MG63 (cell line): ENCODE results near the gene FAR2. TPM values are rescaled to one million over a fixed set of nuclear protein-coding genes. Genes with fewer than 3 reads are reported as not detected.
A peak's percentile ranks its signal among the peaks of the same experiment; 100 is the strongest.

ENCODE experiments used
- DNase-seq: peaks from one replicate; pipeline ENCODE4 v3.0.0-alpha.2; 2020
- H3K27me3 ChIP-seq: fragments of 250-450 bp; sonication (Bioruptor Pico); 2 replicates; pipeline ENCODE4 v1.5.1; 2020; ENCODE audit warnings: mild to moderate bottlenecking, moderate library complexity
- H3K36me3 ChIP-seq: fragments of 250-450 bp; sonication (Bioruptor Pico); 2 replicates; pipeline ENCODE4 v1.5.1; 2020; ENCODE audit warnings: mild to moderate bottlenecking, moderate library complexity
- H3K4me3 ChIP-seq: fragments of 250-450 bp; sonication (Bioruptor Pico); 2 replicates; pipeline ENCODE4 v1.5.1; 2020; ENCODE audit warnings: mild to moderate bottlenecking, moderate library complexity
- H3K9me3 ChIP-seq: fragments of 250-450 bp; sonication (Bioruptor Pico); 2 replicates; pipeline ENCODE4 v1.5.1; 2020; ENCODE audit warnings: mild to moderate bottlenecking, moderate library complexity
- total RNA-seq: library from RNA; depleted of rRNA; stranded (reverse); fragments of >200 nt; shearing (Covaris generic); gene quantifications from 2 replicates; pipeline ENCODE4 v1.2.3, GENCODE V29; 2014; ENCODE audit warnings: low replicate concordance

FAR2 gene
- total RNA-seq, 1 experiment from 2014 or later, result 19.5 TPM

- H3K36me3 ChIP-seq, result peaks cover 5% of the 10 kb centered on the region
- no peaks in the 10 kb centered on the region for H3K9me3 ChIP-seq
- H3K4me3 ChIP-seq, result no peak overlapping the region
- no peaks in the 10 kb centered on the region for H3K27me3 ChIP-seq
- no peak for DNase-seq
These were observed 157.2 kb downstream of the FAR2 start for GRCh38 chr12:29306266-29306665.

DNA sequence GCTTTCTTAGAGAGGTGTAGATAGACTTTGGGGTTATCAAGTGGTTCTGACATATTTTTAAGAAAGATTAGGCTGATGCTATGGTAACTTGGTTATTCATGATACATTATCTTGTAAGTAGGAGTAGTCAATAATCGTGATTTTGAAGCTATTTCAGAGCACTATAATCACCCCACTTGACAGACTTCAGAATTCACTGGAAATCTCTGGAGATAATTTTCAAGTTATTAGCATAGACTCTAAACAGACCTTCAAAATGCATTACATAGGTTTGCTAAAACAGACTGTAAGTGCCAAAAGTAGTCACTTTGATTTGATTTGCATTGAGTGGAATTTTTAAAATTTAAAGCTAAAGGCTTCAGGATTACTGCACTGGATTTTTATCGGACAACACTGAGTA lies 157.6 kb downstream of the FAR2 start:
- no peak for DNase-seq
- Histone ChIP-seq H3K4me3 (no peak overlapping the region), H3K27me3 (no peaks in the 10 kb centered on the region)

GRCh38 chr12:29309320-29309902 lies 160.3 kb downstream of the FAR2 start:
- no peak for DNase-seq
- Histone ChIP-seq H3K9me3 (no peaks in the 10 kb centered on the region), H3K27me3 (no peaks in the 10 kb centered on the region), H3K4me3 (no peak overlapping the region), H3K36me3 (peaks cover 17% of the 10 kb centered on the region)

More for the DNA sequence above, 157.6 kb downstream of the FAR2 start:
- Histone ChIP-seq H3K36me3 (peaks cover 8% of the 10 kb centered on the region), H3K9me3 (no peaks in the 10 kb centered on the region)

DNA sequence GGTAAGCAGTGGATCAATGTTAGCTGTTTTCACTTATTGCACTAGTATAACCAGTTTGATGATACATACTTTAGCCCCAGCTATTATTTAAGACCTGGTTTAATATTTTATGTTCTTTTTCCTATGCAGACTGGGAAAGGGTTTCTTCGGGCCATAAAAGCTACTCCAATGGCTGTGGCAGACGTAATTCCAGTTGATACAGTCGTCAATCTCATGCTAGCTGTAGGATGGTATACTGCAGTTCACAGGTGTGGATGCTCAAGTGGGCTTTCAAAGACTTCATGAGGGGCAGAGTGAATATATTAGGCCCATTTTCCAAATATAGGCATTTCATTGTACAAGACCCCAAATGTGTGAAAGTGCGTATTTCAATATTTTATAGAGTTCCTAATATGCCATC lies 161.8 kb downstream of the FAR2 start:
- DNase-seq, result no peak
- no peaks in the 10 kb centered on the region for H3K27me3 ChIP-seq
- peaks cover 20% of the 10 kb centered on the region for H3K36me3 ChIP-seq

GRCh38 chr12:29314416-29314815 lies 165.3 kb downstream of the FAR2 start:
- Histone ChIP-seq H3K9me3 (no peaks in the 10 kb centered on the region), H3K27me3 (no peaks in the 10 kb centered on the region), H3K36me3 (peaks cover 38% of the 10 kb centered on the region), H3K4me3 (no peak overlapping the region)
- DNase-seq, result peak; percentile 12

More for the DNA sequence above, 161.8 kb downstream of the FAR2 start:
- no peaks in the 10 kb centered on the region for H3K9me3 ChIP-seq
- H3K4me3 ChIP-seq, result no peak overlapping the region

- DNase-seq, result peak; percentile 84
- no peaks in the 10 kb centered on the region for H3K27me3 ChIP-seq
- no peak overlapping the region for H3K4me3 ChIP-seq
- no peaks in the 10 kb centered on the region for H3K9me3 ChIP-seq
- H3K36me3 ChIP-seq, result peaks cover 39% of the 10 kb centered on the region
These were observed 167.7 kb downstream of the FAR2 start for GRCh38 chr12:29316752-29317151.

DNA sequence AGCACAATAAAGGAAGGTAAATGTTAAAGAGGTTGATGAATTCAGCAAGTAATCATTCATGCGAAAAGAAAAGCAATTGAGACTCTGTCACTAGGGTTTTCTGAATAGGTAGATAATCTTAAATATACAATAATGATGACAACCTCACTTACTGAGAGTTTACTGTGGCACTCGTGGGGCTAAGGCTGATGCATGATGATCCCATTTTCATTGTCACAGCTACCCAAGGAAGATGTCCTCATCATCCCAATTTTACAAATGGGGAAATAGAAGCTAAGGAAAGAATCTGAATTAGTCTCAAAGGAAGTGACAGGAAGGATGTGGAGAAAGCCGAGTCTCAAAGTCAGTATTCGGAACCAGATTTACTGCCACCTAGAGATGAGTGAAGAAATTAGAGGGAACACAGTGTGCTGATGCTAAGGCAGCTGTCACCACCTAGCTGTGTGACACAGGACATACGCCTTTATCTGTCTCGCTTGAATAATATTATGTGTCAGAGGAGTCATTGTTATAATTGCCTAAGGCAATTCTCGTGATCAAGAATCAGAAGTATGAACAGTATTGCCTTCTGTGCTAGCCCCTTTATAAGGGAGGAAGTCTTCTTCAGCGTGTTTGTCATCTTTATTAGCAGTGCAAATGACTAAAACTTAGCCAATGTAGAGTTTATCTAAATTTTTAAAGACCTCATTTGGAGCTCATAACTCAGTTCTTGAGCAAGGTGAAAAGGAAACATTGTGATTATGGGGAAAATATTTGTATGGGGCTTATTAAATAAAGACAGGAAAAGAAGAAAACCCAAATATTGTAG lies 168.7 kb downstream of the FAR2 start:
- peaks cover 41% of the 10 kb centered on the region for H3K36me3 ChIP-seq
- no peak overlapping the region for H3K4me3 ChIP-seq
- H3K27me3 ChIP-seq, result no peaks in the 10 kb centered on the region
- DNase-seq, result peak; percentile 42
- peaks cover 7% of the 10 kb centered on the region for H3K9me3 ChIP-seq

DNA sequence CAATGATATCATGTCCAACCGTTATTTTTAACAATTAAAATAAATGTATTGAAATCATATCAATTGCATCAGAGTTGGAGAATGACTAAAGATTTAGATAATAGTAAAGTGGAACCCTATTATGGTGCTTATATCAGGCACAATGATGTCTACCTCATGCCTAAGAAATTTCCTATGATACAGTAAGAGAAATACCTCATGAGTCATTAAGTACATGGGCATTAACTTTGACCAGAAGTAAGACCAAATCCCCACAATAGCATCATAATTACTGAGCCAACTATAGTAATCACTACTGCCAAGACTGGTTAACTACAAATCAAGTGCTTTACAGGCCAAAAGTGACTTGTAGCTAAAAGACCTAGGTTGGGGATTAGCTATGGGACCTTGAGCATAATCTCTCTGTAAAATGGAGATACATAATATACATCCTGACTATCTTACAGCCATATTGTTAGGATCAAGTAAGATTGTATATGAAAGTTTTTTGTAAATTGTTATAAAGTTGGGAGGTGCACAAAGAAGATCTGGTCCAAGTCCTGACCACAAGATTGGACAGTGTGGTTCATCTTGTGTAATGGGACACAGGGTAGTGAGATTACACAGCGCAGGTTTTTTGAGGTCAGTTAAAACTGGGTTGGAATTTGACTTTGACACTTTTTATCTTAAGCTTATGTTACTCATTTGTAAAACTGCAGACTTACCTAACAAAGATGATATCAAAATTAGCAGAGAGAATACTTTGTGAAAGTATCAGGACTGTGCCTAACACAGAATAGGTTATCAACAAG lies 171.4 kb downstream of the FAR2 start:
- H3K36me3 ChIP-seq, result peaks cover 61% of the 10 kb centered on the region
- peaks cover 22% of the 10 kb centered on the region for H3K9me3 ChIP-seq
- DNase-seq, result peak; percentile 41
- H3K27me3 ChIP-seq, result no peaks in the 10 kb centered on the region
- no peak overlapping the region for H3K4me3 ChIP-seq

GRCh38 chr12:29322157-29322556 lies 173.1 kb downstream of the FAR2 start:
- H3K4me3 ChIP-seq, result no peak overlapping the region
- peaks cover 26% of the 10 kb centered on the region for H3K9me3 ChIP-seq
- H3K27me3 ChIP-seq, result no peaks in the 10 kb centered on the region
- no peak for DNase-seq
- H3K36me3 ChIP-seq, result peaks cover 56% of the 10 kb centered on the region

DNA sequence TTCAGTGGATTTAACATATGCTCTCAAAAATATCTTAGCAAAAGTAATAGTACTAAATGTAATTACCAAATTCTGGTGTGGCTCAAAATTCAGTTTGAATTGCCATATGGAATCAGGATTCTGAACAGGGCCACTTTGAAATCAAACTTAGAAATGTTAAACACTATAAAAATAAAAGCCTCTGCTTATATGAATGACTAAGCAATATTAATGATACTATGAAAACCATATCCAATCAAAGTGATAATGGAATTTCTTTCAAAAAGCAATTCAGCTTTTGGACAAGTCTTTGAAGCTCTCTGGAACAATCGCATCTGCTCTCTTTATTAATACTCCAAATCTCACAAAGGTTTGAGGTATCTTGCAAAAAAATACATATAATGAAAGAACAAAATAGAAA lies 180.3 kb downstream of the FAR2 start:
- DNase-seq, result no peak
- Histone ChIP-seq H3K9me3 (peaks cover 11% of the 10 kb centered on the region), H3K36me3 (peaks cover 37% of the 10 kb centered on the region), H3K4me3 (no peak overlapping the region), H3K27me3 (no peaks in the 10 kb centered on the region)

DNA sequence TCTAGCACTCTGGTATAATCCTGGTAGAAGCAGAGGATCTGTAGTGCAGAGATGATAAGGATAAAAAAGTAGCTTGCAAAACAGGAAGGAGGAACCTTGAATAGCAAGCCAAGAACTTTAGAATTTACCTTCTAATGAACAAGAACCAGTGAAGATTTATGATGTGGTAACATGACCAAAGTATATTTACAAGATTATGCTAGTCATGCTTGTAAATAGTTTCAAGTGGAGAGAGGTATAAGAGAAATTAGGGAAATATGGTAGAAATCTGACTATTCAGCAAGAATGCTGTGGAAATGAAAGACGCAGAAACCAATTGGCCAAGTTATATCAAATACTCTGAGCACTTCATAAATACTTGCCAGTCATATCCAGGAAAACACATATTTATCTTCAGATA lies 184.1 kb downstream of the FAR2 start:
- no peak for DNase-seq
- Histone ChIP-seq H3K36me3 (peaks cover 45% of the 10 kb centered on the region), H3K27me3 (no peaks in the 10 kb centered on the region), H3K9me3 (peaks cover 3% of the 10 kb centered on the region; the same call in 1 of the 2 replicates), H3K4me3 (no peak overlapping the region)

GRCh38 chr12:29334937-29335336 lies 185.9 kb downstream of the FAR2 start:
- Histone ChIP-seq H3K9me3 (peaks cover 3% of the 10 kb centered on the region; the same call in 1 of the 2 replicates), H3K36me3 (peaks cover 60% of the 10 kb centered on the region)
- DNase-seq, result no peak

DNA sequence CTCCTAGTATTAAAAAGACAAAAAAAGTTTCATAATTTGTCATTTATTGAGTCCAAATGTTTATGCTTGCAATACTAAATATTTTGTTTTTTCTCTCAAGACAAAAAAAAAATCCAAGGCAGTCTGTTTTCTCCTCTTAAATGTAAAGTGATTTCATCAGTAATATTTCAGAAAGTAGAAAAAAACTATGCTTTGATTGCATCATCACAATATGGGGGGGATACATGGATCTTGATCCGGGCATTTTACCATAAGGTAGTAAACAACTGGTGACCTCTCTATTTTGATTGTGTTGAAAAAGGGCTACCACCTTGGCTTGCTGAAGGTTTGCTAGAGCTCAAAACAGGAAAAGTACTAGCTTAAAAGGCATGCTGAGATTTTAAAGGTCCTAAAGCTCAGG lies 188.2 kb downstream of the FAR2 start:
- Histone ChIP-seq H3K36me3 (peaks cover 80% of the 10 kb centered on the region), H3K4me3 (no peak overlapping the region), H3K27me3 (no peaks in the 10 kb centered on the region), H3K9me3 (peaks cover 3% of the 10 kb centered on the region; the same call in 1 of the 2 replicates)
- DNase-seq, result no peak

More at GRCh38 chr12:29334937-29335336, 185.9 kb downstream of the FAR2 start:
- H3K4me3 ChIP-seq, result no peak overlapping the region
- H3K27me3 ChIP-seq, result no peaks in the 10 kb centered on the region

DNA sequence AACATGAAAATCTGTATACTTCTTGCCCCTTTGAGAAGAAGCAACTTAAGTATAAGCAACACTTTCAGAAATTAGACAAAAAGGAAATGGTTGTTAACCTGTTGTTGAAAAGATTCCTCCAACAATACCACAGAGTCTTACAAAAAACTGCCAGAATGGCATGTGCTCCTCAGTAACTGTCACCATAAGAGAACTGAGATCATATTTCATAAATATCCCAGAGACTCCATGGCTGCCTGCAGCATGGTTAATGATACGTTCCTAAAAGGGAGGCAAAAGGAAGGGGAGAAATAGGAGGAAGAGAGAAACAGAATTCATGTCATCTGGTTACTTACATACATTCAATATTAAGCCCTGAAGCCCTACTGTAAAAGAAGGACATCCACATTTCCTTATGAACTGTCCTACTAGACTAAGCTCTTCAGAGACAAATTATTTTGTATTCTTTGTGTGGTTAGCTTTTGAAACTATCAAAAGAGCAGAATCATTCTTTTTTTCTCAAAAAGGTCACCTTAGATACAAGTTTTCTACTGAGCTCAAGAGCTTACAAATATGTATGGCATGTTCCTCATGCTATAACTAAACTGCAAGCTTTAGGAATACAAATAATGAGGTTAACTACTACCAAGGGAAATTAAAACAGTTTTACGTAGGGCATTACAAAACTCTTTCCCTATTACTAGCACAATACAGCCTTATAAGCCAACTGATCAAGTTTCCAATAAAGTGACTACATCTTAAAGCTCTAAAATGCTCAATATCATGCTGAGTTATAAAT lies 194.1 kb downstream of the FAR2 start:
- DNase-seq, result no peak
- H3K36me3 ChIP-seq, result peaks cover 73% of the 10 kb centered on the region
- no peaks in the 10 kb centered on the region for H3K27me3 ChIP-seq
- no peaks in the 10 kb centered on the region for H3K9me3 ChIP-seq
- no peak overlapping the region for H3K4me3 ChIP-seq

DNA sequence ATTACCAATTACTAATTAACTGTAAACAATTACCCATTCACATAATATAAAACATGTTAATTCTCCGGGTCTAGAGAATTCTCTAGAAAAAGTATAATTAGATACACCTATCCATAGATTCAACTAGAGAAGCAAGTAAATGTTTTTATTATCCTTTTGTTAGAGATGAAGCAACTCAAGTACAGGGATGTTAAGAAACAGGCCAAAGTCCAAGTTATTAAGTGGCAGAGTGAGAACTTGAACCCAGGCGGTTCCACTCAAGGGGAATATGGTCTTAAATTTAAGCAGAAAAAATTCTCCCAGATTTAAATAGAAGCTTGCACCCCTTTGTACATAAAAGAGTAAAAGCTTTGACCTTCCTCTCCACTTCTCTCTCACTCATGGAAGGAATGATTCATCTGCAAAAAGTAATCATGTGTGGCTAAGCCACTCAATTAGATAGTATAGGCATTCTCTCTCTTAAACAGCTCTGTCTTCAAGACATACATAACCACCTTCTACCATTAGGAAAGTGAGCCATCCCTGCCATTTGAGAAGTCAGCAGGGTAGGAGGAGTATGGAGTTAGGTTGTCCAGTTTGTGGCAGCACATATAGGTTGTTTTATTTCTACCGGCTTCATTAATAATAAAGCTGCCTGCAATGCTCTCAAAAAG lies 197.8 kb downstream of the FAR2 start:
- peaks cover 49% of the 10 kb centered on the region for H3K36me3 ChIP-seq
- no peaks in the 10 kb centered on the region for H3K27me3 ChIP-seq
- H3K4me3 ChIP-seq, result no peak overlapping the region
- DNase-seq, result no peak
- H3K9me3 ChIP-seq, result no peaks in the 10 kb centered on the region

GRCh38 chr12:29350080-29350479 lies 201.0 kb downstream of the FAR2 start:
- Histone ChIP-seq H3K4me3 (no peak overlapping the region), H3K36me3 (peaks cover 39% of the 10 kb centered on the region), H3K9me3 (no peaks in the 10 kb centered on the region), H3K27me3 (no peaks in the 10 kb centered on the region)
- DNase-seq, result peak; percentile 44
